Measurements from ENCODE around the gene DAPP1.

DAPP1 gene

GRCh38 chr4:99878604-99879003 lies 62.0 kb downstream of the DAPP1 start:
- TF ChIP-seq CTCF (IDR thresholded peaks at IDR 0.05; ENCODE audit: borderline replicate concordance, control extremely low read depth, extremely low read depth, insufficient read depth, missing control alignments): no peak
- in situ Hi-C loops (cut with MboI; ENCODE audit: low sequenced_read_pairs, unreplicated experiment): loop anchor here (5.0 to 10.0 kb wide), 2 partner anchors 66 to 324 kb away; no protein-coding TSS in a partner anchor
- DNase-seq (ENCODE audit: low spot score): no peak

- in situ Hi-C loops (cut with MboI; ENCODE audit: low sequenced_read_pairs, unreplicated experiment): loop anchor here (5.0 to 10.0 kb wide), 2 partner anchors 67 to 325 kb away; no protein-coding TSS in a partner anchor
- no peak for DNase-seq (ENCODE audit: low spot score)
- no peak for TF ChIP-seq CTCF (IDR thresholded peaks at IDR 0.05; ENCODE audit: borderline replicate concordance, control extremely low read depth, extremely low read depth, insufficient read depth, missing control alignments)
Measured at GRCh38 chr4:99879458-99879857, 62.8 kb downstream of the DAPP1 start.

GRCh38 chr4:99885063-99885664 lies 68.5 kb downstream of the DAPP1 start:
- peak; percentile 25 for DNase-seq (ENCODE audit: low spot score)
- in situ Hi-C loops (cut with MboI; ENCODE audit: low sequenced_read_pairs, unreplicated experiment): no loop called here
- peak; percentile 41 for TF ChIP-seq CTCF (IDR thresholded peaks at IDR 0.05; ENCODE audit: borderline replicate concordance, control extremely low read depth, extremely low read depth, insufficient read depth, missing control alignments)

GRCh38 chr4:99885687-99886086 lies 69.1 kb downstream of the DAPP1 start:
- no peak for TF ChIP-seq CTCF (IDR thresholded peaks at IDR 0.05; ENCODE audit: borderline replicate concordance, control extremely low read depth, extremely low read depth, insufficient read depth, missing control alignments)
- DNase-seq (ENCODE audit: low spot score): no peak
- in situ Hi-C loops (cut with MboI; ENCODE audit: low sequenced_read_pairs, unreplicated experiment): no loop called here

- DNase-seq (ENCODE audit: low spot score): no peak
- no peak for TF ChIP-seq CTCF (IDR thresholded peaks at IDR 0.05; ENCODE audit: borderline replicate concordance, control extremely low read depth, extremely low read depth, insufficient read depth, missing control alignments)
- in situ Hi-C loops (cut with MboI; ENCODE audit: low sequenced_read_pairs, unreplicated experiment): no loop called here
Measured at GRCh38 chr4:99886146-99886545, 69.5 kb downstream of the DAPP1 start.

GRCh38 chr4:99887837-99888236 lies 71.2 kb downstream of the DAPP1 start:
- no peak for TF ChIP-seq CTCF (IDR thresholded peaks at IDR 0.05; ENCODE audit: borderline replicate concordance, control extremely low read depth, extremely low read depth, insufficient read depth, missing control alignments)
- DNase-seq (ENCODE audit: low spot score): no peak
- in situ Hi-C loops (cut with MboI; ENCODE audit: low sequenced_read_pairs, unreplicated experiment): no loop called here
